GM19193 (cell line): ENCODE measurements around the gene RNF31.

ENCODE experiments used
- POLR2A ChIP-seq: IDR thresholded peaks from 4 replicates; pipeline ENCODE4 v1.6.1; 2011; ENCODE audit not compliant: insufficient read depth, insufficient read length; ENCODE audit errors: extremely low read depth

Gene RNF31

GRCh38 chr14:24189059-24189375, 41.7 kb downstream of the RNF31 start:
- no peak for TF ChIP-seq POLR2A

- no peak for TF ChIP-seq POLR2A
Measured at GRCh38 chr14:24189460-24189859, 42.2 kb downstream of the RNF31 start.

GRCh38 chr14:24190416-24190815, 43.1 kb downstream of the RNF31 start:
- TF ChIP-seq POLR2A, result no peak

- TF ChIP-seq POLR2A, result no peak
Measured at GRCh38 chr14:24192933-24193332, 45.6 kb downstream of the RNF31 start.

- no peak for TF ChIP-seq POLR2A
Measured at GRCh38 chr14:24194186-24194872, 47.0 kb downstream of the RNF31 start.

GRCh38 chr14:24194873-24195185, 47.5 kb downstream of the RNF31 start:
- no peak for TF ChIP-seq POLR2A

- TF ChIP-seq POLR2A, result peak; percentile 71
Measured at GRCh38 chr14:24195186-24196070, 48.1 kb downstream of the RNF31 start, which contains the start of gene TM9SF1. TM9SF1 (minus strand) TSS chr14:24195441; CDS start chr14:24195019, 422 bp downstream.

- TF ChIP-seq POLR2A, result no peak
Measured at GRCh38 chr14:24196071-24197055, 49.1 kb downstream of the RNF31 start.

- TF ChIP-seq POLR2A, result no peak
Measured at GRCh38 chr14:24197056-24197450, 49.8 kb downstream of the RNF31 start.

- no peak for TF ChIP-seq POLR2A
Measured at GRCh38 chr14:24198814-24199524, 51.7 kb downstream of the RNF31 start.

GRCh38 chr14:24204163-24205146, 57.2 kb downstream of the RNF31 start:
- TF ChIP-seq POLR2A, result no peak

- TF ChIP-seq POLR2A, result no peak
Measured at GRCh38 chr14:24206260-24207103, 59.2 kb downstream of the RNF31 start.
